Muscle layer of colon (tissue), 2 donors: ENCODE results near the gene GNE.
A peak's percentile ranks its signal among the peaks of the same experiment; 100 is the strongest.
"Not testable (repeated sequence)": the region's sequence is repeated elsewhere in the genome, so short reads cannot be mapped to it uniquely, and the experiment has no call there.

Experiments
- H3K27ac ChIP-seq: one replicate; pipeline ENCODE4 v1.7.0; 2013; ENCODE audit warnings: low read depth, mild to moderate bottlenecking, low read length, moderate library complexity
- H3K27me3 ChIP-seq, 2 donors: one replicate each; pipeline ENCODE4 v1.7.0; 2013; ENCODE audit warnings: low read length in 2 of 2, mild to moderate bottlenecking in 2 of 2; ENCODE audit not compliant: insufficient read depth in 2 of 2, control insufficient read depth in 1 of 2
- H3K36me3 ChIP-seq: one replicate; pipeline ENCODE4 v1.7.0; 2013; ENCODE audit warnings: mild to moderate bottlenecking, low read length; ENCODE audit not compliant: insufficient read depth
- H3K4me1 ChIP-seq: one replicate; pipeline ENCODE4 v1.7.0; 2013; ENCODE audit warnings: mild to moderate bottlenecking, low read length; ENCODE audit not compliant: insufficient read depth
- H3K4me3 ChIP-seq, 2 donors: one replicate each; pipeline ENCODE4 v1.7.0; 2013; ENCODE audit warnings: low read length in 2 of 2, low read depth in 1 of 2, mild to moderate bottlenecking in 1 of 2, moderate library complexity in 1 of 2
- H3K9ac ChIP-seq: one replicate; pipeline ENCODE4 v1.7.0; 2013; ENCODE audit warnings: low read length
- H3K9me3 ChIP-seq: one replicate; pipeline ENCODE4 v1.7.0; 2013; ENCODE audit warnings: mild to moderate bottlenecking, low read length
- donor health status: abdominal sarcoma.
- donor health status: Adenocarcinoma of cecum.

The GNE gene

GRCh38 chr9:36187414-36187813 lies 70.8 kb downstream of the GNE start:
- H3K9ac ChIP-seq: no peak overlapping the region
- no peaks in the 10 kb centered on the region for H3K27me3 ChIP-seq
- H3K27ac ChIP-seq: no peak overlapping the region
- no peaks in the 10 kb centered on the region for H3K9me3 ChIP-seq
- H3K4me3 ChIP-seq: no peak overlapping the region
- H3K4me1 ChIP-seq: peaks cover 11% of the 10 kb centered on the region
- no peaks in the 10 kb centered on the region for H3K36me3 ChIP-seq

GRCh38 chr9:36180243-36180642 lies 78.0 kb downstream of the GNE start:
- not testable (repeated sequence) for H3K36me3 ChIP-seq, H3K27ac ChIP-seq, H3K4me3 ChIP-seq, H3K9me3 ChIP-seq, H3K9ac ChIP-seq, H3K27me3 ChIP-seq, H3K4me1 ChIP-seq

GRCh38 chr9:36177571-36177970 lies 80.7 kb downstream of the GNE start:
- Histone ChIP-seq H3K27ac (no peak overlapping the region), H3K9ac (no peak overlapping the region), H3K27me3 (no peaks in the 10 kb centered on the region), H3K36me3 (no peaks in the 10 kb centered on the region), H3K4me3 (no peak overlapping the region), H3K4me1 (no peaks in the 10 kb centered on the region), H3K9me3 (no peaks in the 10 kb centered on the region)

- H3K27ac ChIP-seq, H3K4me3 ChIP-seq, H3K36me3 ChIP-seq, H3K9ac ChIP-seq, H3K4me1 ChIP-seq, H3K27me3 ChIP-seq, H3K9me3 ChIP-seq: not testable (repeated sequence)
These were observed 81.8 kb downstream of the GNE start for GRCh38 chr9:36176496-36176895.

DNA sequence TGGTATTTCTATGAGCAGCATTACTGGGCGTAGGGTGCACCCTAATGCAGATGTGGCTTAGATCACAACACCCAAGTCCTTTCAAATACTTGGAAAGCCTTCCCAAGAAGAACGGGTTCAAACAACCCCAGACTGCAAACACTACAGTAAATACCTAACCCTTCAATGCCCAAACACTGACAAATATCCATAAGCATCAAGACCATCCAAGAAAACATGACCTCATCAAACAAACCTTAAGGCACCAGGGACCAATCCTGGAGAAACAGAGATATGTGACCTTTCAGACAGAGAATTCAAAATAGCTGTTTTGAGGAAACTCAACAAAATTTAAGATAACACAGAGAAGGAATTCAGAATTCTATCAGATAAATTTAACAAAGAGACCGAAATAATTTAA lies 83.0 kb downstream of the GNE start:
- not testable (repeated sequence) for H3K9me3 ChIP-seq, H3K9ac ChIP-seq, H3K36me3 ChIP-seq, H3K4me3 ChIP-seq, H3K27me3 ChIP-seq, H3K4me1 ChIP-seq, H3K27ac ChIP-seq

DNA sequence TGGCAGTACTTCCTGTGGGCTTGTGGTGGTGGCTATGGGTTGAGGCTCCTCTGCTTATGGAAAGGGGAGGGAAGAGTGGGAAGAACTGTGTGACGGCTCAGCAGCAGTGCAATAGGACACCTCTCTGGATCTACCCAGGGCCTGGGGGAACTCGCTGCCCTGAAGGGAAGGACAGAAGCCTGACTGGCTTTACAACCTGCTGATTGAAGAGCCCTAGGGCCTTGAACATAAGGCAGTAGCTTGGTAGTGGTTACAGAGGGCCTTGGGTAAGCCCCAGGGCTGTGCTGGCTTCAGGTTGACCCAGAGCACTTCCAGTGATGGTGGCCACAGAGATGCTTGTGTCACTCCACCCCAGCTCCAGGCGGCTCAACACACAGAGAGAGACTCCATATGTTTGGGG lies 83.5 kb downstream of the GNE start:
- H3K9ac ChIP-seq: no peak overlapping the region
- no peaks in the 10 kb centered on the region for H3K9me3 ChIP-seq
- H3K36me3 ChIP-seq: no peaks in the 10 kb centered on the region

DNA sequence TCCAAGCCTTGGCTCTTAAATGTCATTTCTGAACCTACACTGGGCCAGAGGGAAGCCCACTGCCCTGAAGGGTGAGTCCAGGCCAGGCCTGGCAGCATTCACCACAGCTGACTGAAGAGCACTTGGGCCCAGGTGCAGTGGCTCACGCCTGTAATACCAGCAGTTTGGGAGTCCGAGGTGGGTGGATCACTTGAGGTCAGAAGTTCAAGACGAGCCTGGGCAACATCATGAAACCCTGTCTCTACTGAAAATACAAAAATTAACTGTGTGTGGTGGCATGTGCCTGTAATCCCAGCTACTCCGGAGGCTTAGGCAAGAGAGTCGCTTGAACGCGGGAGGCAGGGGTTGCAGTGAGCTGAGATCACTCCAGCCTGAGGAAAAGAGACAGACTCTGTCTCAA lies 84.0 kb downstream of the GNE start:
- Histone ChIP-seq H3K36me3 (no peaks in the 10 kb centered on the region), H3K27ac (no peak overlapping the region), H3K4me3 (no peak overlapping the region), H3K27me3 (no peaks in the 10 kb centered on the region), H3K9ac (no peak overlapping the region), H3K9me3 (no peaks in the 10 kb centered on the region), H3K4me1 (no peaks in the 10 kb centered on the region)

More for the DNA sequence above, 83.5 kb downstream of the GNE start:
- Histone ChIP-seq H3K27me3 (no peaks in the 10 kb centered on the region), H3K4me1 (no peaks in the 10 kb centered on the region), H3K4me3 (no peak overlapping the region), H3K27ac (no peak overlapping the region)

DNA sequence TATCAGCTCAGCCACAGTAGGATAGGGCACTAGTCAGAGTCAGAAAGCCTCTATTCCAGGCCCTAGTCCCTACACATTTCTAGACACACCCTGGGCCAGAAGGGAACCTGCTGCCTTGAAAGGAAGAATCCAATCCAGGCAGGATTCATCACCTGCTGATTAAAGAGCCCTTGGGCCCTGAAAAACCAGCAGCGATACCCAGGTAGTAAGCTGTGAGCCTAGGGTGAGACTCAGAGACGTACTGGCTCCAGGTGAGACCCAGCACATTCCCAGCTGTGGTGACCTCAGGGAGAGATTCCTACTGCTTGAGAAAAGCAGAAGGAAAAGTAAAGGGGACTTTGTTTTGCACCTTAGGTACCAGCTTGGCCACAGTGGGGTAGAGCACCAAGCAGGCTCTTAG lies 84.4 kb downstream of the GNE start:
- Histone ChIP-seq H3K36me3 (no peaks in the 10 kb centered on the region), H3K9ac (no peak overlapping the region), H3K27me3 (no peaks in the 10 kb centered on the region), H3K4me1 (no peaks in the 10 kb centered on the region), H3K9me3 (no peaks in the 10 kb centered on the region), H3K4me3 (no peak overlapping the region), H3K27ac (no peak overlapping the region)

GRCh38 chr9:36170531-36170930 lies 87.7 kb downstream of the GNE start:
- H3K27ac ChIP-seq: no peak overlapping the region
- H3K4me3 ChIP-seq: no peak overlapping the region
- H3K27me3 ChIP-seq: no peaks in the 10 kb centered on the region
- peaks cover under 1% of the 10 kb centered on the region for H3K4me1 ChIP-seq
- H3K9me3 ChIP-seq: no peaks in the 10 kb centered on the region
- no peak overlapping the region for H3K9ac ChIP-seq
- H3K36me3 ChIP-seq: no peaks in the 10 kb centered on the region

- Histone ChIP-seq H3K9ac (no peak overlapping the region), H3K27me3 (no peaks in the 10 kb centered on the region), H3K4me3 (no peak overlapping the region), H3K27ac (no peak overlapping the region), H3K4me1 (peaks cover 9% of the 10 kb centered on the region), H3K9me3 (no peaks in the 10 kb centered on the region), H3K36me3 (no peaks in the 10 kb centered on the region)
These were observed 88.5 kb downstream of the GNE start for GRCh38 chr9:36169708-36170107.

- H3K9ac ChIP-seq: no peak within 1 kb of the TSS
- H3K4me3 ChIP-seq: no peak within 1 kb of the TSS
- no peaks in the 10 kb centered on the region for H3K9me3 ChIP-seq
- H3K27me3 ChIP-seq: no peaks in the 10 kb centered on the region
- no peak within 1 kb of the TSS for H3K27ac ChIP-seq
- peaks cover 14% of the 10 kb centered on the region for H3K4me1 ChIP-seq
- no peaks in the 10 kb centered on the region for H3K36me3 ChIP-seq
These were observed 89.1 kb downstream of the GNE start, which contains the start of gene CCIN for GRCh38 chr9:36169166-36169565. CCIN (plus strand) TSS chr9:36169388; CDS start chr9:36169503, 115 bp downstream.

DNA sequence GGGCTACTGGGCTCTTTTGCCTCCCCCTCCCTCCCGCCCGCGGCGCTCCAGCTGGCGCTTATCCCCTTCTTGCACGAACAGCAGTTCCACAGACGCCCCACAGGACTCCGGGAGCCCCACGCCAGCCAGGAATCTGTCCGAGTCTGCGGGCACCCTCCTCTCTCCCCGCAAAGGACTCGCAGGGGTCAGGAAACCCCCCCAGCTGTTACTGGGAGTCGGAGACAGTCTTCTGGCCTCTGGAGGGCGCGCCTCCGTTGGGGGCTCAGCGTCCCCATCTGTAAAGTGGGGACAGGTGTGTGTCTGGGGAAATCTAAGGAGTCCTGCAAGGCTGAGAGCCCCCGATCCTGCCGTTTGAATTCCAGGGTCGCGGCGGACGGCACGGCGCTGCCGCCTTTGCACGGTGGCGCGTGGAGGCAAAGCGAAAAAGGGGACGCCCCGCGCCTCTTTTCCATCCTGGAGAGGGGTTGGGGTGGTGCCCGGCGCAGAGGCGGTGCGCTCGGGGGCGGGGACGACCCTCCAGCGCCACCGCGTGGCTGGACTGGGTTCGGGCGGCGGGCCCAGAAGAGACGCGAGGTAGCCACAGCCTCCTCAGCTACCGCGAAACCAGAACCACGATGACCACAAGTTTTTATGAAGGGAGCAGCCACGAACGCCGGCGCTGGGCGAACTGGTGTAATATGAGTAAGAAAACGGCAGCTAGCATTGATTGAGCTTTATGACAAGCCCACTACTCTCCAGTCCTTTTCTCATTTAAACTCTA lies 91.9 kb downstream of the GNE start:
- no peaks in the 10 kb centered on the region for H3K27me3 ChIP-seq
- peaks cover 28% of the 10 kb centered on the region for H3K4me1 ChIP-seq
- H3K27ac ChIP-seq: peak overlapping the region; percentile 73
- H3K36me3 ChIP-seq: no peaks in the 10 kb centered on the region
- no peak overlapping the region for H3K9ac ChIP-seq
- no peaks in the 10 kb centered on the region for H3K9me3 ChIP-seq
- peak overlapping the region; percentile 82 to 83 for H3K4me3 ChIP-seq
